Spleen (tissue), 11 donors: ENCODE data around the gene TMEM220. TPM values are rescaled to one million over a fixed set of nuclear protein-coding genes. Genes with fewer than 3 reads are reported as not detected.

Source experiments
- DNase-seq: peaks from one replicate; pipeline ENCODE4 v3.0.0-alpha.2; 2020
- H3K27ac ChIP-seq, 8 donors: fragments of 200-600 bp; sonication (generic) in 7 of 8; 1 replicate in 4 of 8; 2 replicates in 4 of 8; pipeline versions ENCODE4 v1.5.0 to v1.8.0; 2016 to 2021; ENCODE audit warnings: inconsistent platforms in 4 of 8, mild to moderate bottlenecking in 4 of 8, moderate library complexity in 1 of 8
- H3K27me3 ChIP-seq, 7 donors: fragments of 200-600 bp; sonication (generic) in 6 of 7; replicated peaks in 1 of 7; 1 replicate in 4 of 7; 2 replicates in 3 of 7; pipeline versions ENCODE4 v1.5.0 to v1.8.0; 2016 to 2021; ENCODE audit warnings: inconsistent platforms in 3 of 7, mild to moderate bottlenecking in 1 of 7
- H3K36me3 ChIP-seq, 6 donors: fragments of 200-600 bp; sonication (generic) in 5 of 6; 1 replicate in 4 of 6; 2 replicates in 2 of 6; pipeline versions ENCODE4 v1.5.0 to v1.8.0; 2016 to 2021; ENCODE audit warnings: inconsistent platforms in 2 of 6
- H3K4me1 ChIP-seq, 6 donors: fragments of 200-600 bp; sonication (generic) in 5 of 6; 1 replicate in 3 of 6; 2 replicates in 3 of 6; pipeline versions ENCODE4 v1.5.0 to v1.8.0; 2016 to 2021; ENCODE audit warnings: inconsistent platforms in 3 of 6
- H3K4me3 ChIP-seq, 8 donors: fragments of 200-600 bp; sonication (generic) in 7 of 8; 1 replicate in 4 of 8; 2 replicates in 4 of 8; pipeline versions ENCODE4 v1.5.0 to v1.8.0; 2016 to 2021; ENCODE audit warnings: inconsistent platforms in 4 of 8, mild to moderate bottlenecking in 4 of 8, moderate library complexity in 2 of 8
- H3K9me3 ChIP-seq, 8 donors: fragments of 200-600 bp; sonication (generic) in 7 of 8; 1 replicate in 4 of 8; 2 replicates in 4 of 8; pipeline versions ENCODE4 v1.5.0 to v1.8.0; 2016 to 2021; ENCODE audit warnings: inconsistent platforms in 4 of 8
- CTCF ChIP-seq, 11 experiments: fragments of 200-600 bp in 7 of 11; fragments of 450-650 bp in 4 of 11; sonication (generic) in 4 of 11; IDR thresholded peaks in 8 of 11; conservative IDR thresholded peaks in 3 of 11; 1 replicate in 7 of 11; 2 replicates in 4 of 11; pipeline versions ENCODE4 v1.4.0 to v1.8.0; 2016 to 2021; ENCODE audit warnings: antibody characterized with exemption in 11 of 11, inconsistent platforms in 4 of 11, mild to moderate bottlenecking in 1 of 11
- POLR2A ChIP-seq, 3 donors: fragments of 450-650 bp; IDR thresholded peaks; one replicate each; pipeline ENCODE4 v1.5.1; 2017; ENCODE audit warnings: antibody characterized with exemption in 3 of 3, mild to moderate bottlenecking in 1 of 3
- POLR2AphosphoS5 ChIP-seq, 3 donors: sonication (generic); formaldehyde crosslinking; IDR thresholded peaks; one replicate each; pipeline ENCODE4 v1.5.1; 2017; ENCODE audit warnings: antibody characterized with exemption in 3 of 3
- WGBS, 5 donors: extraction: QIAGEN DNeasy Blood & Tissue Kit in 3 of 5; methylation state at CpG; one replicate each; pipeline versions ENCODE4 v1.1.5 to v1.1.7; 2013 to 2018; 5-methylcytosine and 5-hydroxymethylcytosine counted together
- intact Hi-C: fragments of 100-400 bp; cut with DNase I; formaldehyde crosslinking; loops from one replicate; pipeline ENCODE4 v1.15.0; 2023; ENCODE audit warnings: low total_unique reads
- polyA plus RNA-seq, 3 donors: library from polyadenylated mRNA; stranded (reverse); fragments of 200-250 nt; gene quantifications; one replicate each; pipeline ENCODE4 v1.2.1, GENCODE V29; 2013
- total RNA-seq, 7 donors: library from RNA; depleted of rRNA in 3 of 7; stranded (reverse); fragments of >200 nt in 3 of 7; fragmentation: NEBNext Ultra II Directional in 4 of 7; extraction: Animal tissue kit (Norgen Biotek cat#: 25700) in 4 of 7; gene quantifications; one replicate each; pipeline versions ENCODE4 v1.1.0 to v1.2.1, GENCODE V29; 2016 to 2021
- donor health status: healthy with polysubstance abuse.
- donor health status: DM: no; HTN: no; CAD: no; lungs with moderate emphysema.
- donor health status: DM: no; HTN: no; CAD: no.
- donor health status: Bipolar disorder and iron deficiency.
- donor health status: healthy.
- donor health status: DM: no; HTN: no; CAD: no.
- donor health status: DM: yes; HTN: yes; CAD: no.

TMEM220 gene
- total and polyA plus RNA-seq, 10 donors, result 3.6 to 12.1 (median 5.4) TPM

GRCh38 chr17:10773391-10773790 is 43.6 kb upstream of the TMEM220 start:
- no peaks in the 10 kb centered on the region for H3K36me3 ChIP-seq
- H3K27ac ChIP-seq, result no peak overlapping the region
- peaks cover 0 to 8% (median 0%) of the 10 kb centered on the region in 6 donors for H3K4me1 ChIP-seq
- TF ChIP-seq POLR2A (IDR thresholded peaks at IDR 0.05) (no peak), POLR2AphosphoS5 (IDR thresholded peaks at IDR 0.05) (no peak), CTCF (IDR thresholded peaks at IDR 0.05 in 8 of 11, conservative IDR thresholded peaks at IDR 0.05 in 3 of 11) (no peak)
- no peaks in the 10 kb centered on the region for H3K27me3 ChIP-seq
- H3K4me3 ChIP-seq, result no peak overlapping the region
- peaks cover 0 to 18% (median 10%) of the 10 kb centered on the region in 8 donors for H3K9me3 ChIP-seq
- 67 to 84% (median 76%) methylated on average over 2 of the region's 2 CpGs for WGBS, 5 donors
- intact Hi-C loops, result no loop called here
- DNase-seq, result no peak

- DNase-seq, result no peak
- WGBS, 5 donors, result 38 to 49% (median 44%) methylated on average over 9 of the region's 9 CpGs
- Histone ChIP-seq H3K36me3 (no peaks in the 10 kb centered on the region), H3K9me3 (peaks cover 0 to 18% (median 10%) of the 10 kb centered on the region in 8 donors), H3K27me3 (no peaks in the 10 kb centered on the region), H3K27ac (no peak overlapping the region), H3K4me1 (peaks cover 0 to 8% (median 0%) of the 10 kb centered on the region in 6 donors), H3K4me3 (no peak overlapping the region)
- TF ChIP-seq POLR2AphosphoS5 (IDR thresholded peaks at IDR 0.05) (no peak), CTCF (IDR thresholded peaks at IDR 0.05 in 8 of 11, conservative IDR thresholded peaks at IDR 0.05 in 3 of 11) (peak in 9 of 11 experiments; percentile 27 to 74 (median 64))
- intact Hi-C loops, result no loop called here
Measured at GRCh38 chr17:10772425-10773380, 42.9 kb upstream of the TMEM220 start.

GRCh38 chr17:10771148-10771547 is 41.3 kb upstream of the TMEM220 start:
- no peak overlapping the region for H3K27ac ChIP-seq
- peaks cover 0 to 8% (median 0%) of the 10 kb centered on the region in 6 donors for H3K4me1 ChIP-seq
- TF ChIP-seq POLR2A (IDR thresholded peaks at IDR 0.05) (no peak), CTCF (IDR thresholded peaks at IDR 0.05 in 8 of 11, conservative IDR thresholded peaks at IDR 0.05 in 3 of 11) (no peak), POLR2AphosphoS5 (IDR thresholded peaks at IDR 0.05) (no peak)
- no peak overlapping the region for H3K4me3 ChIP-seq
- intact Hi-C loops, result no loop called here
- WGBS, 5 donors, result 61 to 91% (median 88%) methylated on average over 2 of the region's 2 CpGs
- H3K9me3 ChIP-seq, result peaks cover 0 to 24% (median 12%) of the 10 kb centered on the region in 8 donors
- no peak for DNase-seq
- no peaks in the 10 kb centered on the region for H3K27me3 ChIP-seq
- peaks cover 0 to 9% (median 0%) of the 10 kb centered on the region in 6 donors for H3K36me3 ChIP-seq

- 80 to 94% (median 88%) methylated on average over 6 of the region's 6 CpGs for WGBS, 5 donors
- Histone ChIP-seq H3K27me3 (no peaks in the 10 kb centered on the region), H3K36me3 (peaks cover 0 to 9% (median 0%) of the 10 kb centered on the region in 6 donors), H3K27ac (no peak overlapping the region), H3K4me1 (peaks cover 0 to 8% (median 0%) of the 10 kb centered on the region in 6 donors), H3K9me3 (peaks cover 0 to 26% (median 19%) of the 10 kb centered on the region in 8 donors), H3K4me3 (no peak overlapping the region)
- intact Hi-C loops, result no loop called here
- no peak for TF ChIP-seq CTCF (IDR thresholded peaks at IDR 0.05 in 8 of 11, conservative IDR thresholded peaks at IDR 0.05 in 3 of 11)
- no peak for TF ChIP-seq POLR2A (IDR thresholded peaks at IDR 0.05)
- TF ChIP-seq POLR2AphosphoS5 (IDR thresholded peaks at IDR 0.05), result no peak
- DNase-seq, result no peak
Measured at GRCh38 chr17:10769840-10770239, 40.0 kb upstream of the TMEM220 start.
